Measurements from ENCODE around the gene DGCR2.

- TF ChIP-seq CBFB (IDR thresholded peaks at IDR 0.05; ENCODE audit: low read depth) (no peak), POLR2A (IDR thresholded peaks at IDR 0.05; ENCODE audit: low read depth, low read length) (no peak), CTCF (IDR thresholded peaks at IDR 0.05 in 2 of 3, conservative IDR thresholded peaks at IDR 0.05 in 1 of 3; ENCODE audit: control insufficient read depth in 2 of 3, extremely low read depth in 1 of 3, insufficient read depth in 1 of 3, low read depth in 3 of 3, low read length in 3 of 3) (no peak), SP1 (IDR thresholded peaks at IDR 0.05; ENCODE audit: low read depth, low read length) (no peak), BHLHE40 (IDR thresholded peaks at IDR 0.05; ENCODE audit: borderline replicate concordance in 1 of 2, low read depth in 2 of 2, low read length in 1 of 2) (no peak), RAD21 (IDR thresholded peaks at IDR 0.05; ENCODE audit: insufficient read depth, low read depth, low read length) (no peak), TARDBP (IDR thresholded peaks at IDR 0.05; ENCODE audit: borderline replicate concordance) (no peak)
These were observed 119.6 kb downstream of the DGCR2 start for GRCh38 chr22:19002684-19003038.
